RWPE2 (cell line): ENCODE results near the gene ADRB2.
"Not testable (repeated sequence)": the region's sequence is repeated elsewhere in the genome, so short reads cannot be mapped to it uniquely, and the experiment has no call there.

Experiments used
- ATAC-seq: fragments of 200-7000 bp; cut with Tn5 transposase; 3 replicates; pipeline ENCODE4 v1.9.1; 2021; ENCODE audit warnings: low read depth
- DNase-seq: peaks from one replicate; pipeline ENCODE4 v3.0.0-alpha.2; 2020; ENCODE audit warnings: low spot score
- H3K27ac ChIP-seq: fragments of 450-650 bp; 2 replicates; pipeline ENCODE4 v1.5.1; 2017; ENCODE audit warnings: mild to moderate bottlenecking; ENCODE audit not compliant: poor library complexity, severe bottlenecking
- H3K27me3 ChIP-seq: fragments of 250-450 bp; sonication (Bioruptor Pico); 2 replicates; pipeline ENCODE4 v1.5.1; 2021; ENCODE audit warnings: mild to moderate bottlenecking, moderate library complexity; ENCODE audit not compliant: insufficient read depth, poor library complexity, severe bottlenecking
- H3K36me3 ChIP-seq: fragments of 250-450 bp; sonication (Bioruptor Pico); 2 replicates; pipeline ENCODE4 v1.5.1; 2020; ENCODE audit warnings: low read depth, mild to moderate bottlenecking, moderate library complexity
- H3K4me1 ChIP-seq: fragments of 250-450 bp; sonication (Bioruptor Pico); 2 replicates; pipeline ENCODE4 v1.5.1; 2021; ENCODE audit warnings: mild to moderate bottlenecking, moderate library complexity; ENCODE audit not compliant: insufficient read depth, poor library complexity, severe bottlenecking
- H3K4me3 ChIP-seq: fragments of 250-450 bp; sonication (Bioruptor Pico); 2 replicates; pipeline ENCODE4 v1.5.1; 2021; ENCODE audit warnings: mild to moderate bottlenecking, moderate library complexity; ENCODE audit not compliant: severe bottlenecking
- H3K9me3 ChIP-seq: fragments of 250-450 bp; sonication (Bioruptor Pico); 2 replicates; pipeline ENCODE4 v1.5.1; 2021; ENCODE audit warnings: mild to moderate bottlenecking, moderate library complexity; ENCODE audit not compliant: severe bottlenecking
- CTCF ChIP-seq: fragments of 450-650 bp; IDR thresholded peaks from one replicate; pipeline ENCODE4 v1.5.1; 2017; ENCODE audit warnings: mild to moderate bottlenecking, moderate library complexity; ENCODE audit not compliant: poor library complexity, severe bottlenecking

ADRB2 gene

DNA sequence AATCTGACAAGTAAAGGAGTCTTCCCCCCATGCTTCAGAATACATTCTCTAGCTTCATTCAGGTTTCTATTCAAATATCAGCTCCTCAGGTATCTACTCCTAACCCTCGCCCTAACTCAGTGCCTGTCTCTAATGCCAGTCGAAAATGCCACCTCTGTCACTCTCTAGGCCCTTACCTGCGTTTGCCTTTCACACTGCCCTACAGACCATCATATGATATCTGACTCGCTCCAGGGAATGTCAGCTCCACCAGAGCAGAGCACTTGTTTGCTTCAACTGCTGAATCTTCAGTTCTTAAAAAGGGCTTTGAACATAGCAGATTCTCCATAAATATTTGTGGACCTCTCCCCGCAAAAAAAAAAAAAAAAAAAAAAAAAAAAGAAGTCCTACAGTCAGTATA, 46.7 kb downstream of the ADRB2 start:
- no peak for TF ChIP-seq CTCF

GRCh38 chr5:148873690-148874485, 47.5 kb downstream of the ADRB2 start:
- H3K27ac ChIP-seq: no peak overlapping the region
- H3K4me1 ChIP-seq: peaks cover 12% of the 10 kb centered on the region
- DNase-seq (no peak), ATAC-seq (no peak)
- H3K36me3 ChIP-seq: no peaks in the 10 kb centered on the region
- H3K9me3 ChIP-seq: no peaks in the 10 kb centered on the region
- TF ChIP-seq CTCF: no peak
- H3K27me3 ChIP-seq: no peaks in the 10 kb centered on the region
- H3K4me3 ChIP-seq: no peak overlapping the region

More for the DNA sequence above, 46.7 kb downstream of the ADRB2 start:
- ATAC-seq (no peak), DNase-seq (no peak)
- H3K9me3 ChIP-seq: no peaks in the 10 kb centered on the region
- H3K4me3 ChIP-seq: no peak overlapping the region
- no peaks in the 10 kb centered on the region for H3K27me3 ChIP-seq
- no peaks in the 10 kb centered on the region for H3K36me3 ChIP-seq
- H3K4me1 ChIP-seq: peaks cover 14% of the 10 kb centered on the region
- H3K27ac ChIP-seq: no peak overlapping the region

DNA sequence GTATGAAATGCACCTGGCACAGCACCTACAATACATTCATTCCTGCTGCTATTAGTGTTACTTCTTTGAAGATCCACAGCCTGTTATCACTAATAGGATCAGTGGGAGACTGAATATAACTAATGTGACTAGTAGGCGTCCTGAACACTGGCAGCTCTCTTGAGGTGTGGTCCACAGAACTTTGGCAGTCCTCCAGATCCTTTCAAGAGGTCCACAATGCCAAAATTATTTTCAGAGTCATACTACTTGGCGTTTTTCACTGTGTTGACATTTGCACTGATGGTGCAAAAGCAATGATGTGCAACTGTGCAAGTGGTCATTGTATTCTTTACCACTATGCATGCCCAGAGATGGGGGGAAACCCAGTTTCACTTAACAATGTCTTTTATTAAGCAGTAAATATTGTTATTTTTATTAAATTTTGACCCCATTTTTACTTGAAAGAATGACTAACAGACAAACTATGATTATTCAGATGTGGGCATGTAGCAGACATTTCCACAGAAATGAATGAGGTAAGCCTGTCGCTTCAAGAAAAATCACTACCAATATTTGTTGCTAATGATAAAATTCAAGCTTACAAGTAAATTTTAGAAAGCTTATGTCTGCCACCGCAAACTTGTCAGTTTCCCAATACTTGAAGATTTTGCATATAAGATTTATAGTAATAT, 48.9 kb downstream of the ADRB2 start:
- Histone ChIP-seq H3K27ac (peak overlapping the region; percentile 7), H3K27me3 (no peaks in the 10 kb centered on the region), H3K4me1 (peaks cover 12% of the 10 kb centered on the region), H3K9me3 (no peaks in the 10 kb centered on the region), H3K36me3 (no peaks in the 10 kb centered on the region), H3K4me3 (no peak overlapping the region)
- peak; percentile 2 for TF ChIP-seq CTCF
- ATAC-seq (peak; percentile 65), DNase-seq (no peak)

- H3K27ac ChIP-seq, ATAC-seq, H3K27me3 ChIP-seq, H3K36me3 ChIP-seq, DNase-seq, H3K9me3 ChIP-seq, H3K4me3 ChIP-seq: not testable (repeated sequence)
- peaks cover 12% of the 10 kb centered on the region for H3K4me1 ChIP-seq
These were observed 51.0 kb downstream of the ADRB2 start for GRCh38 chr5:148877436-148877835.
